Measurements from ENCODE around the gene TYW3.
"Not testable (repeated sequence)": the region's sequence is repeated elsewhere in the genome, so short reads cannot be mapped to it uniquely, and the experiment has no call there.

TYW3 gene

GRCh38 chr1:74732071-74732946 is 643 bp upstream of the TYW3 start:
- DNase-seq: not testable (repeated sequence)

- peak; percentile 84 for DNase-seq
These were observed 892 bp downstream of the TYW3 start for GRCh38 chr1:74733604-74734484.

DNA sequence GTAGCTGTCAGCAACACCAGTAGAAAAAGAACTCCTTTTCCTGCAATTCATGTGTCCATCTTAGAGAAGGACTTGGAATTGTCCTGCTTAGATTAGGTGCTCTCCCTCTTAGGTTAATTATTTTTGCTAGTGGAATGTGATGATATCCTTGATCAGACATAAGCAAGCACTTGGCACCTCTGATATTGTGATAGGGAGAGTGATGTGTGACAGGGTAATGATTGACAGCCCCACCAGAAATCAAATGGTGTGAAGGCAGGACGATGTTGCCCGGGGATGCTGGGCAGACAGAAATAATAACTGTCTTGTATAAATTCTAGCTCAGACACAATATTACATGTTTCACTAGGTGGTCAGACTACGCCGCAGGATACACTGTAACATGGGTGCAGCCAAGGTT is 4.4 kb downstream of the TYW3 start:
- no peak for DNase-seq

DNA sequence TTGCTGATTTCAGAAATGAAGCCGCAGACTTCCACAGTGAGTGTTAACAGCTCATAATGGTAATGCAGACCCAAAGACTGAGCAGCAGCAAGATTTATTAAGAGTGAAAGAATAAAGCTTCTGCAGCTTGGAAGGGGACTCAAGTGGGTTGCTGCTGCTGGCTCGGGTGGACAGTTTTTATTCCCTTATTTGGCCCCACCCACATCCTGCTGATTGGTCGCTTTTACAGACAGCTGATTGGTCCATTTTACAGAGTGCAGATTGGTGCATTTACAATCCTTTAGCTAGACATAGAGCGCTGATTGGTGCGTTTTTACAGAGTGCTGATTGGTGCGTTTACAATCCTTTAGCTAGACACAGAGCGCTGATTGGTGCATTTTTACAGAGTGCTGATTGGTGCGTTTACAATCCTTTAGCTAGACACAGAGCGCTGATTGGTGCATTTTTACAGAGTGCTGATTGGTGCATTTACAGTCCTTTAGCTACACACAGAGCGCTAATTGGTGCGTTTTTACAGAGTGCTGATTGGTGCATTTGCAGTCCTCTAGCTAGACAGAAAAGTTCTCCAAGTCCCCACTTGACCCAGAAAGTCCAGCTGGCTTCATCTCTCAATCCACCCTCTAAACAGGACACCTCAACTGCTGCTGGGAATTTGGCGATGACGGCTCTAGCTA is 7.5 kb downstream of the TYW3 start:
- not testable (repeated sequence) for DNase-seq

DNA sequence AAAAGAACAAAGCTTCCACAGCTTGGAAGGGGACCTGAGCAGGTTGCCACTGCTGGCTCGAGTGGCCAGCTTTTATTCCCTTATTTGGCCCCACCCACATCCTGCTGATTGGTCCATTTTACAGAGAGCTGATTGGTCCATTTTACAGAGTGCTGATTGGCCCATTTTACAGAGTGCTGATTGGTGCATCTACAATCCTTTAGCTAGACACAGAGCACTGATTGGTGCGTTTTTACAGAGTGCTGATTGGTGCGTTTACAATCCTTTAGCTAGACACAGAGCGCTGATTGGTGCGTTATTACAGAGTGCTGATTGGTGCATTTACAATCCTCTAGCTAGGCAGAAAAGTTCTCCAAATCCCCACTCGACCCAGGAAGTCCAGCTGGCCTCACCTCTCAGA is 12.3 kb downstream of the TYW3 start:
- not testable (repeated sequence) for DNase-seq

DNA sequence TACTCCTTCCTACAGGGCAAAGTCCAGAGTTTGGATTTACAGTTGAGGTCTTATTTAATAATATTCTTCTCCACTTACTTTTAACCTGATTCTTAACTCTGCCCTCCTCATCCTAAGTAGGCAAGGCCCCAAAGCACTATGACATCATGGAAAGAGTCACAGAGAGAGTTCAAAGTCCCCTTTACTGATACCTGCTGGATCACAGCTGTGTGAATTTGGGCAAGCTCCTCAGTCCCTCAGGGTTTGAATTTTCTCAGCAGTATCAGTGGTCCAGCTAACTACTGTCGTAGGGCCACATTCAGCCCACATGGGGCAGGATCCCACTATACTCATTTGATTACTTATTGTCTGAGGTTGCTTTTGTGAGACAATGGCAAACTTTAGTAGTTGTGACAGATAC is 16.0 kb downstream of the TYW3 start:
- DNase-seq: no peak

GRCh38 chr1:74753104-74753503 is 20.2 kb downstream of the TYW3 start:
- no peak for DNase-seq

DNA sequence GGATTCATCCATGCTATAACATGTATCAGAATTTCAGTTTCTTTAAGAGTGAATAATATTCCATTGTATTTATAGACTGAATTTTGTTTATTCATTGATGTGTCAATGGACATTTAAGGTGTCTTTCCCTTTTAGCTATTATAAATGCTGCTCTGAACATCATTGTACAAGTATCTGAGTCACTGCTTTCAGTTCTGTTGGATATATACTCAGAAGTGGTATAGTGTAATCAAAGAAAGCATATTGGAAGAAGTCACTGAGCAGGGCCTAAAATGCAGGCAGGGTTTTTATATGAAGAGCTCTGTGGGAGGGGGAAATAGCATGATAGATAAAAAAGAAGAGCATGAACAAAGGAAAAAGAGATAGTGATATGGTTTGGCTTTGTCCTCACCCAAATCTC is 22.5 kb downstream of the TYW3 start:
- no peak for DNase-seq

DNA sequence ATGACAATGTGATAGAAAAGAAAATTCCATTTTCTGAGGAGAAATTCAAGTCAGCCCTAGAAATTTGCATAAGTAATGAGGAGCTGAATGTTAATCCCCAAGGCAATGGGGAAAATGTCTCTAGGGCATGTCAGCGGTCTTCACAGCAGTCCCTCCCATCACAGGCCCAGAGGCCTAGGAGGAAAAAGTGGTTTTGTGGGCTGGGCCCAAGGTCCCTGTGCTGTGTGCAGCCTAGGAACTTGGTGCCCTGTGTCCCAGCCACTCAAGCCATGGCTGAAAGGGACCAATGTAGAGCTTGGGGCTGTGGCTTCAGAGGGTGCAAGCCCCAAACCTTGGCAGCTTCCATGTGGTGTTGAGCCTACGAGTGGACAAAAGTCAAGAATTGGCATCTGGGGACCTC is 23.7 kb downstream of the TYW3 start:
- DNase-seq: not testable (repeated sequence)

- DNase-seq: no peak
These were observed 30.9 kb downstream of the TYW3 start for GRCh38 chr1:74763807-74764206.

DNA sequence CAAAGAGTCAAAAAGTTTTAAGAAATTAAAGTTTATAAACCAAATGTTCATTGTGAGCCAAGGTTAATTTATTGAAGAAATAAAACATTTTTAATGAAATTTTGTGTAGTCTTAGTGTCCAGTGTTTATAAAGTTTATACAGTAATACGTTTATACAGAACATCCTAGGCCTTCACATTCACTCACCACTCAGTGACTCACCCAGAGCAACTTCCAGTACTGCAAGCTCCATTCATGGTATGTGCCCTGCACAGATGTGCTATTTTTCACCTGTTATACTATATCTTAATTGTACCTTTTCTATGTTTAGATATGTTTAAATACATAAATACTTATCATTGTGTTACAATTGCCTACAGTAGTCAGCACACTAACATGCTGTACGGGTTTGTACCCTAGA is 33.6 kb downstream of the TYW3 start:
- DNase-seq: no peak

DNA sequence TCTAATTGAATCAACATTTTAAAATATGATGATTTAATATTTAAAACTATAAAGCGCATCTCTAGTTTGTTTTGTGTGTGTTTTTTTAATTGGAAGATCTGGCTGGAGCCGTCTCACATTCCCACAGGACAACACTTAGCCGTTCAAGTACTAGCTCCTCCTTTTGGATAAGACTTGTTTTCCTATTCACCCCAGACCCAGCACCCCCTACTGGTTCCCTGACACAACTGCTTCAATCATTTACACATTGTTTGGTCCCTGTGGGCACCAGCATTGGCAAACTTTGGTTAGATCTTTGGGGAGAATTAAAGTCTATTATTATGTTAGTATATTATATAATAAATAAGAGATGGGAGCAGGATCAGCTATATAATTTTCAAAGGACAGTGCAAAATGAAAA is 34.5 kb downstream of the TYW3 start:
- no peak for DNase-seq

GRCh38 chr1:74771913-74772515 is 39.1 kb downstream of the TYW3 start:
- peak; percentile 70 for DNase-seq

DNA sequence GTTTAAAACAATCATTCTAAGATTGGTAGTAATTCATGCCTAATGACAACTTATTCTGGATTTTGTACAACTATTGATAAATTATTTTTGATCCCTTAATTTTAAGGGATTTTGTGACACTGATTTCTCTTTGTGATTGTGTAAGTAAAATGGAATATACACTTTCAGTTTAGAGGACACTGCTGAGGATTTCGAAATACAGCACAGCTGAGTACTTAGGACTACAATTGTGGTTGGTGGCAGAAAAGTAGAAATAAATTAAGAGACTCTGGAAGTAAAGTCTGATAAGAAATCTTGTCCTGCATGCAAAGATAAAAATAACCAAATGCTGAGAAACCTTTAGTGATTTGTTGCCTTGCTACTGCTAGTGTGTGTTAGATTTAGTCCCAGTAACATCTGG is 40.0 kb downstream of the TYW3 start:
- DNase-seq: no peak

GRCh38 chr1:74773582-74773981 is 40.6 kb downstream of the TYW3 start:
- DNase-seq: no peak

- DNase-seq: no peak
These were observed 42.8 kb downstream of the TYW3 start for GRCh38 chr1:74775735-74776134.

GRCh38 chr1:74777525-74777924 is 44.6 kb downstream of the TYW3 start:
- DNase-seq: no peak

DNA sequence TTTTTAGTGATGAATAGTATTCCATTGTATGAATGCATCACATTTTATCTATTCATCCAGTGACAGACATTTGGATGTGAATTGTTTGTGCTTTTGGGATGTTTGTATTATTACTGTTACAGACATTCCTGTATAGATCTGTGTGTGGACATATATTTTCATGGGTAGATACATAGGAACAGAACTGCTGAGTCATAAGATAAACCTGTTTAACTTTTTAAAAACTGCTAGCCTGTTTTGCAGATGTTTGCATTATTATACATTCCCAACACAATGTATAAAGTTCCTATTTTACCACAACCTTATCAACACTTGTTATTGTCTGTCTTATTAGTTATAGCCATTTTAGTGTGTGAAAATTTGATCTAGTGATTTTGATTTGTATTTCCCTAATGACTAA is 46.8 kb downstream of the TYW3 start:
- DNase-seq: no peak

- DNase-seq: no peak
These were observed 47.6 kb downstream of the TYW3 start for GRCh38 chr1:74780594-74780993.

GRCh38 chr1:74785944-74786343 is 53.0 kb downstream of the TYW3 start:
- DNase-seq: no peak

GRCh38 chr1:74790453-74790852 is 57.5 kb downstream of the TYW3 start:
- no peak for DNase-seq

- no peak for DNase-seq
These were observed 58.5 kb downstream of the TYW3 start for GRCh38 chr1:74791491-74791890.

DNA sequence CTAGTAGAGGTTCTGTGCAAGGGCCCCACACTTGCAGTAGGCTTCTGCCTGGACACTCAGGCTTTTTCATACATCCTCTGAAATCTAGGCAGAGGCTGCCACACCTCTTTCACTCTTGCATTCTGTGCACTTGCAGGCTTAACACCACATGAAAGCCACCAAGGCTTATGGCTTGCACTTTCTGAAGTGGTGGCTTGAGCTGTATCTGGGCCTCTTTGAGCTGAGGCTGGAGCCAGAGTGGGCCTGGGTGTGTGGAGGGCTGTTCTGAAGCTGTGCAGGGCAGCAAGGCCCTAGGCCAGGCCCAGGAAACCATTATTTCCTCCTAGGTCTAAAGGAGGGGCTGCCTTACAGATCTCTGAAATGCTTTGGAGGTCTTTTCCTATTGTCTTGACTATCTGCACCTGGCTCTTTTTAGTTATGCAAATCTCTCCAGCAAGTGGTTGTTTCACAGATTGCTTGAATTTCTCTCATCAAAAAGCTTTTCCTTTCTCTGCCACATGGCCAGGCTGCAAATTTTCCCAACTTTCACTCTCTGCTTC is 66.2 kb downstream of the TYW3 start:
- DNase-seq: no peak

Data from NCI-H2171 treated with DMSO at 0.1 percent for 48 hours (cell line).